IMR-90 (cell line): ENCODE measurements around the gene FBXO28. TPM values are rescaled to one million over a fixed set of nuclear protein-coding genes. Genes with fewer than 3 reads are reported as not detected.

Experiments used
- ATAC-seq: fragments of 200-7000 bp; cut with Tn5 transposase; 2 replicates; pipeline ENCODE4 v1.9.1; 2020; ENCODE audit warnings: low read depth, mild to moderate bottlenecking, moderate library complexity
- BruUV-seq: library from RNA; stranded (reverse); fragments of 400-500 nt; replicated peaks from 2 replicates; lab custom pipeline; 2021; lab: Mats Ljungman, UMichigan
- CTCF ChIA-PET: fragments of 300-600 bp; formaldehyde crosslinking; extraction: SDS; loops from one replicate; lab custom pipeline; 2021; ENCODE audit warnings: antibody characterized with exemption; lab: Yijun Ruan, JAX
- POLR2A ChIA-PET: fragments of 300-600 bp; sonication (Branson Sonifier 250); formaldehyde crosslinking; loops from one replicate; lab custom pipeline; 2022; ENCODE audit warnings: antibody characterized with exemption; ENCODE audit not compliant: unreplicated experiment; lab: Charles Lee
- DNase-seq: peaks from one replicate; pipeline ENCODE4 v3.0.0; 2013
- H2AFZ ChIP-seq: replicated peaks from 2 replicates; pipeline ENCODE3; 2013; ENCODE audit warnings: low read length, mild to moderate bottlenecking; ENCODE audit not compliant: poor library complexity
- H2AK5ac ChIP-seq: 2 replicates; pipeline ENCODE4 v1.6.1; 2013; ENCODE audit warnings: low read depth, low read length, inconsistent platforms
- H2AK9ac ChIP-seq: replicated peaks from 2 replicates; pipeline ENCODE3; 2013; ENCODE audit warnings: mild to moderate bottlenecking, low read depth, low read length, moderate library complexity; ENCODE audit not compliant: poor library complexity
- H2BK120ac ChIP-seq: 2 replicates; pipeline ENCODE4 v1.6.1; 2013; ENCODE audit warnings: low read depth, low read length, inconsistent platforms
- H2BK15ac ChIP-seq: 3 replicates; pipeline ENCODE4 v1.6.1; 2013; ENCODE audit warnings: low read depth, low read length, inconsistent platforms
- H2BK20ac ChIP-seq: 2 replicates; pipeline ENCODE4 v1.6.1; 2013; ENCODE audit warnings: low read depth, mild to moderate bottlenecking, inconsistent platforms, low read length, moderate library complexity
- H2BK5ac ChIP-seq: 2 replicates; pipeline ENCODE4 v1.6.1; 2013; ENCODE audit warnings: mild to moderate bottlenecking, low read depth, low read length, inconsistent platforms; ENCODE audit not compliant: poor library complexity, severe bottlenecking
- H3K14ac ChIP-seq: replicated peaks from 2 replicates; pipeline ENCODE4 v1.6.1; 2013; ENCODE audit warnings: low read depth, low read length, inconsistent platforms
- H3K18ac ChIP-seq: 2 replicates; pipeline ENCODE4 v1.6.1; 2013; ENCODE audit warnings: low read depth, low read length, control low read depth
- H3K23ac ChIP-seq: 2 replicates; pipeline ENCODE4 v1.6.1; 2013; ENCODE audit warnings: low read depth, low read length, inconsistent platforms
- H3K27ac ChIP-seq: 2 replicates; pipeline ENCODE4 v1.5.1; 2013; ENCODE audit warnings: mild to moderate bottlenecking, control low read depth, low read length; ENCODE audit not compliant: insufficient read depth
- H3K27me3 ChIP-seq: 2 replicates; pipeline ENCODE4 v1.6.1; 2013; ENCODE audit warnings: low read length; ENCODE audit not compliant: control insufficient read depth, insufficient read depth
- H3K36me3 ChIP-seq: 2 replicates; pipeline ENCODE4 v1.6.1; 2013; ENCODE audit warnings: low read length, mixed read lengths; ENCODE audit not compliant: control insufficient read depth, insufficient read depth
- H3K4ac ChIP-seq: 2 replicates; pipeline ENCODE4 v1.6.1; 2013; ENCODE audit warnings: low read depth, low read length, inconsistent platforms
- H3K4me1 ChIP-seq: 2 replicates; pipeline ENCODE4 v1.6.1; 2013; ENCODE audit warnings: low read length, mixed read lengths; ENCODE audit not compliant: control insufficient read depth, insufficient read depth
- H3K4me2 ChIP-seq: 2 replicates; pipeline ENCODE4 v1.6.1; 2013; ENCODE audit warnings: low read depth, mild to moderate bottlenecking, control low read depth, low read length, moderate library complexity
- H3K4me3 ChIP-seq: 2 replicates; pipeline ENCODE4 v1.5.1; 2013; ENCODE audit warnings: low read depth, mild to moderate bottlenecking, control low read depth, low read length, moderate library complexity; ENCODE audit not compliant: insufficient read depth
- H3K56ac ChIP-seq: 2 replicates; pipeline ENCODE4 v1.6.1; 2013; ENCODE audit warnings: low read length, inconsistent platforms; ENCODE audit not compliant: insufficient read depth; ENCODE audit errors: extremely low read depth
- H3K79me1 ChIP-seq, 2 experiments: 2 replicates each; pipeline ENCODE4 v1.6.1; 2013; ENCODE audit warnings: low read length in 2 of 2, inconsistent platforms in 1 of 2, low read depth in 1 of 2
- H3K9ac ChIP-seq: 2 replicates; pipeline ENCODE4 v1.6.1; 2013; ENCODE audit warnings: low read depth, low read length, control low read depth
- H3K9me1 ChIP-seq: 2 replicates; pipeline ENCODE4 v1.6.1; 2013; ENCODE audit warnings: low read length, inconsistent platforms; ENCODE audit not compliant: insufficient read depth
- H3K9me3 ChIP-seq: 2 replicates; pipeline ENCODE4 v1.6.1; 2013; ENCODE audit warnings: low read length; ENCODE audit not compliant: control insufficient read depth, insufficient read depth
- H4K20me1 ChIP-seq: 2 replicates; pipeline ENCODE4 v1.6.1; 2013; ENCODE audit warnings: low read length, inconsistent platforms; ENCODE audit not compliant: insufficient read depth
- H4K5ac ChIP-seq: 2 replicates; pipeline ENCODE4 v1.6.1; 2013; ENCODE audit warnings: mild to moderate bottlenecking, low read depth, low read length, control low read depth
- H4K8ac ChIP-seq, 2 experiments: 2 replicates each; pipeline ENCODE4 v1.6.1; 2013; ENCODE audit warnings: low read depth in 2 of 2, low read length in 2 of 2, control low read depth in 1 of 2, inconsistent platforms in 1 of 2
- H4K91ac ChIP-seq: 2 replicates; pipeline ENCODE4 v1.6.1; 2013; ENCODE audit warnings: low read depth, low read length, inconsistent platforms; ENCODE audit not compliant: insufficient read depth
- FOS ChIP-seq: fragments of 150-350 bp; IDR thresholded peaks from 2 replicates; pipeline ENCODE4 v1.6.1; 2016; ENCODE audit warnings: low read depth, low read length
- MXI1 ChIP-seq: IDR thresholded peaks from 2 replicates; pipeline ENCODE4 v1.6.1; 2012; ENCODE audit warnings: low read depth, mild to moderate bottlenecking, low read length, moderate library complexity, borderline replicate concordance
- NFE2L2 ChIP-seq: fragments of 150-350 bp; IDR thresholded peaks from 2 replicates; pipeline ENCODE4 v1.6.1; 2016; ENCODE audit warnings: low read depth, mild to moderate bottlenecking, low read length
- RCOR1 ChIP-seq: IDR thresholded peaks from 2 replicates; pipeline ENCODE4 v1.6.1; 2012; ENCODE audit warnings: mild to moderate bottlenecking, low read length, improper control_type of control experiment; ENCODE audit not compliant: insufficient replicate concordance
- RFX5 ChIP-seq: IDR thresholded peaks from 2 replicates; pipeline ENCODE4 v1.8.0; 2012; ENCODE audit warnings: low read depth, mild to moderate bottlenecking, low read length, moderate library complexity
- WGBS, 2 experiments: methylation state at CpG; one replicate each; pipeline versions ENCODE4 v1.1.5 to v1.1.7; 2013; ENCODE audit warnings: missing lambda C conversion rate in 2 of 2; ENCODE audit not compliant: insufficient read length in 1 of 2; ENCODE audit errors: extremely low coverage in 2 of 2; 5-methylcytosine and 5-hydroxymethylcytosine counted together
- dilution Hi-C: fragments of 300-500 bp; cut with HindIII; formaldehyde crosslinking; loops from one replicate; pipeline ENCODE4 v1.14.3; 2018; ENCODE audit warnings: low sequenced_read_pairs; ENCODE audit not compliant: unreplicated experiment
- in situ Hi-C: fragments of 300-500 bp; cut with MboI; formaldehyde crosslinking; loops from 3 replicates; pipeline ENCODE4 v1.14.3; 2019; ENCODE audit warnings: low sequenced_read_pairs, inconsistent platforms, mixed read lengths
- intact Hi-C: fragments of 100-400 bp; cut with micrococcal nuclease; formaldehyde crosslinking; loops from 2 replicates; pipeline ENCODE4 v1.10.0; 2022
- polyA plus RNA-seq, 3 experiments: library from polyadenylated mRNA; depleted of rRNA; stranded (reverse); fragments of >200 nt; gene quantifications; 2 replicates each; pipeline ENCODE4 v1.2.3, GENCODE V29; 2012; ENCODE audit warnings: low replicate concordance in 1 of 3
- total RNA-seq: library from RNA; depleted of rRNA; stranded (reverse); fragments of >200 nt; gene quantifications from 2 replicates; pipeline ENCODE4 v1.2.3, GENCODE V29; 2012
- TF ChIP-seq, protein P1 (sequence below): fragments of 150-350 bp; IDR thresholded peaks from 2 replicates; pipeline ENCODE4 v1.6.1; 2017; ENCODE audit warnings: mild to moderate bottlenecking, antibody characterized with exemption, low read length, low read depth
- TF ChIP-seq, protein P2 (sequence below): fragments of 150-350 bp; IDR thresholded peaks from 2 replicates; pipeline ENCODE4 v1.6.1; 2016; ENCODE audit warnings: low read depth, mild to moderate bottlenecking, low read length, moderate library complexity, borderline replicate concordance

Gene FBXO28
- total and polyA plus RNA-seq, 2 of the 4 experiments (the other 2 are of a cell fraction) = 11.6 to 22.6 TPM

DNA sequence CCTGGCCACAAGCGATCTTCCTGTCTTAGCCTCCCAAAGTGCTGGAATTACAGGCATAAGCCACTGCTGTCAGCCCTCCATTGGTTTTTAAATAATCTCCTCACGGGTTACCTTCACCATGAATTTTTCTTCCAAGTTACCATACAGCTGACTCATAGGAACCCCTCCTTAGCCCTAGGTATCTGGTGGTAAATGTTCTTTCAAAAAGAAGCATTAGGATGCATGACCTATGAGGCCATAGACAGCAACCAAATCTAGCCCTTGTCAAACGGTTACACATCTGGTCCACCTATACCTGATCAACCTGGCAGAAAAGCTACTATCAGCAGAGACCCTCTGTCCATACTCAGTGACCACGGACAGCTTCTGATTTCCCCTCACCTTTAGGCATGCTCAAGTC, 56.4 kb downstream of the FBXO28 start:
- peak overlapping the region; percentile 56 for H2AFZ ChIP-seq
- H2BK5ac ChIP-seq = no peak overlapping the region
- no peak overlapping the region for H3K27ac ChIP-seq
- H3K56ac ChIP-seq = no peak overlapping the region
- no peak overlapping the region; the same call in 1 of the 2 replicates for H4K91ac ChIP-seq
- H2BK120ac ChIP-seq = no peak overlapping the region
- no peak overlapping the region for H4K5ac ChIP-seq
- H3K4me3 ChIP-seq = no peak overlapping the region
- H2BK15ac ChIP-seq = no peak overlapping the region
- in situ Hi-C loops = no loop called here
- H3K36me3 ChIP-seq = no peaks in the 10 kb centered on the region
- no peak overlapping the region for H3K4ac ChIP-seq
- H3K79me1 ChIP-seq = no peaks in the 10 kb centered on the region
- intact Hi-C loops = loop anchor here (5.0 kb wide), 1 partner anchor 162 kb away; the partner anchor contains the start of gene NVL
- DNase-seq (no peak), ATAC-seq (no peak)
- no peak for TF ChIP-seq NFE2L2
- TF ChIP-seq RCOR1 = no peak
- no peak for TF ChIP-seq MXI1
- TF ChIP-seq, protein P1, sequence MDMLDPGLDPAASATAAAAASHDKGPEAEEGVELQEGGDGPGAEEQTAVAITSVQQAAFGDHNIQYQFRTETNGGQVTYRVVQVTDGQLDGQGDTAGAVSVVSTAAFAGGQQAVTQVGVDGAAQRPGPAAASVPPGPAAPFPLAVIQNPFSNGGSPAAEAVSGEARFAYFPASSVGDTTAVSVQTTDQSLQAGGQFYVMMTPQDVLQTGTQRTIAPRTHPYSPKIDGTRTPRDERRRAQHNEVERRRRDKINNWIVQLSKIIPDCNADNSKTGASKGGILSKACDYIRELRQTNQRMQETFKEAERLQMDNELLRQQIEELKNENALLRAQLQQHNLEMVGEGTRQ = no peak
- TF ChIP-seq RFX5 = no peak
- TF ChIP-seq, protein P2, sequence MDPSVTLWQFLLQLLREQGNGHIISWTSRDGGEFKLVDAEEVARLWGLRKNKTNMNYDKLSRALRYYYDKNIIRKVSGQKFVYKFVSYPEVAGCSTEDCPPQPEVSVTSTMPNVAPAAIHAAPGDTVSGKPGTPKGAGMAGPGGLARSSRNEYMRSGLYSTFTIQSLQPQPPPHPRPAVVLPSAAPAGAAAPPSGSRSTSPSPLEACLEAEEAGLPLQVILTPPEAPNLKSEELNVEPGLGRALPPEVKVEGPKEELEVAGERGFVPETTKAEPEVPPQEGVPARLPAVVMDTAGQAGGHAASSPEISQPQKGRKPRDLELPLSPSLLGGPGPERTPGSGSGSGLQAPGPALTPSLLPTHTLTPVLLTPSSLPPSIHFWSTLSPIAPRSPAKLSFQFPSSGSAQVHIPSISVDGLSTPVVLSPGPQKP = no peak
- no peak for TF ChIP-seq FOS
- WGBS, 2 experiments = 100% methylated on average over 1 of the region's 4 CpGs; no CpG with 5 or more reads in 1 of the 2 experiments
- H3K9ac ChIP-seq = no peak overlapping the region
- H3K4me1 ChIP-seq = no peaks in the 10 kb centered on the region
- H4K8ac ChIP-seq = no peak overlapping the region
- H3K9me1 ChIP-seq = no peaks in the 10 kb centered on the region
- H3K4me2 ChIP-seq = no peak overlapping the region
- ChIA-PET CTCF (no interaction called here), POLR2A (no interaction called here)
- dilution Hi-C loops = no loop called here
- no peak overlapping the region for H2AK9ac ChIP-seq
- H2BK20ac ChIP-seq = no peak overlapping the region
- no peak overlapping the region; the same call in 1 of the 2 replicates for H3K14ac ChIP-seq
- BruUV-seq = no TSS peak
- no peaks in the 10 kb centered on the region for H4K20me1 ChIP-seq
- H3K23ac ChIP-seq = no peak overlapping the region
- H3K9me3 ChIP-seq = no peaks in the 10 kb centered on the region
- H2AK5ac ChIP-seq = no peak overlapping the region
- no peak overlapping the region for H3K18ac ChIP-seq
- H3K27me3 ChIP-seq = no peaks in the 10 kb centered on the region
